KMS-11 (cell line): ENCODE results near the gene CD83.

Source experiments
- H2AFZ ChIP-seq: fragments of 200-600 bp; sonication (generic); 2 replicates; pipeline ENCODE4 v1.6.1; 2016; ENCODE audit warnings: antibody characterized with exemption, mixed run types, low read depth
- H3K27ac ChIP-seq: fragments of 200-600 bp; sonication (generic); 2 replicates; pipeline ENCODE4 v1.6.1; 2016; ENCODE audit warnings: mild to moderate bottlenecking, mixed run types
- H3K27me3 ChIP-seq: fragments of 200-600 bp; sonication (generic); 2 replicates; pipeline ENCODE4 v1.6.1; 2017; ENCODE audit warnings: mild to moderate bottlenecking, low read depth, mixed run types, moderate library complexity; ENCODE audit not compliant: insufficient read depth
- H3K36me3 ChIP-seq: fragments of 200-600 bp; sonication (generic); 2 replicates; pipeline ENCODE4 v1.6.1; 2017; ENCODE audit warnings: mild to moderate bottlenecking, mixed run types; ENCODE audit not compliant: insufficient read depth
- H3K4me1 ChIP-seq: fragments of 200-600 bp; sonication (generic); 2 replicates; pipeline ENCODE4 v1.6.1; 2016; ENCODE audit warnings: mild to moderate bottlenecking, low read depth, mixed run types; ENCODE audit not compliant: poor library complexity, severe bottlenecking
- H3K4me2 ChIP-seq: fragments of 200-600 bp; sonication (generic); 2 replicates; pipeline ENCODE4 v1.7.0; 2016; ENCODE audit warnings: mild to moderate bottlenecking, mixed run types
- H3K4me3 ChIP-seq: fragments of 200-600 bp; sonication (generic); IDR thresholded peaks from 2 replicates; pipeline ENCODE4 v1.6.1; 2017; ENCODE audit warnings: low read depth, low read length, mixed read lengths; ENCODE audit not compliant: insufficient read depth
- H3K79me2 ChIP-seq: fragments of 200-600 bp; sonication (generic); 2 replicates; pipeline ENCODE4 v1.6.1; 2016; ENCODE audit warnings: low read depth, mixed run types; ENCODE audit not compliant: insufficient read depth
- H3K9ac ChIP-seq: fragments of 200-600 bp; sonication (generic); 2 replicates; pipeline ENCODE4 v1.6.1; 2016; ENCODE audit warnings: mild to moderate bottlenecking, mixed run types
- H4K20me1 ChIP-seq: fragments of 200-600 bp; sonication (generic); 2 replicates; pipeline ENCODE4 v1.6.1; 2016; ENCODE audit warnings: mild to moderate bottlenecking, mixed run types; ENCODE audit not compliant: insufficient read depth
- TF ChIP-seq, protein P1 (sequence below): fragments of 200-600 bp; sonication (generic); conservative IDR thresholded peaks from 2 replicates; pipeline ENCODE4 v1.6.1; 2017; ENCODE audit warnings: low read depth, mild to moderate bottlenecking, antibody characterized with exemption, low read length, moderate library complexity, mixed read lengths

Gene CD83

DNA sequence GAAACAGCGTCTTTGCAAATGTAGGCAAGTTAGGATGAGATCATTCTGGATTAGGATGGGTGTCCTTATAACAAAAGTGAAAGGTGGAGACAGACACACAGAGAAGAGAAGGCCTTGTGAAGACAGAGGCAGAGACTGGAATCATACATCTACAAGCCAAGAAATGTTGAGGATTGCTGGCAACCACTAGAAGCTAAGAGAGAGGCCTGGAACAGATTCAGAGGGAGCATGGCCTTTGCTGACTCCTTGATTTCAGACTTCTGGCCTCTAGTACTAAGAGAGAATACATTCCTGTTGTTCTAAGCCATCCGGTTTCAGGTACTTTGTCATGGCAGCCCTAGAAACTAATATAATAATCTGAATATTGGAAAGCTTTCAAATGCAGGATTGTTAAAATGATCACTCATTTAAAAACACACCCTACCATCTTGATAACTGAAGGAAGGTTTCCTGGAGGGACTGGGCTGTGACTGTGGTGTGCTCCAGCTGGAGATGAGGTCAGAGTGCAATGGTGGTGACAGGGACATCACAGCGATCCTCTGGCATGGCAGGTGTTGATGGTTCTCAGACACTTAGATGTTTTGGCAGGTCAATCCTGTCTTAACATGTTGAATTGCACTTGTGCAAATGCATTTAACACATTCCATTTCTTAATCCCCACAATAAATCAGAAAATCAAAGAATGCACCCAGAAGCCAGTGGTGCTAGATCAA is 25.1 kb downstream of the CD83 start:
- no peaks in the 10 kb centered on the region for H3K36me3 ChIP-seq
- H3K27me3 ChIP-seq: no peaks in the 10 kb centered on the region
- H3K4me3 ChIP-seq: no peak overlapping the region
- TF ChIP-seq, protein P1, sequence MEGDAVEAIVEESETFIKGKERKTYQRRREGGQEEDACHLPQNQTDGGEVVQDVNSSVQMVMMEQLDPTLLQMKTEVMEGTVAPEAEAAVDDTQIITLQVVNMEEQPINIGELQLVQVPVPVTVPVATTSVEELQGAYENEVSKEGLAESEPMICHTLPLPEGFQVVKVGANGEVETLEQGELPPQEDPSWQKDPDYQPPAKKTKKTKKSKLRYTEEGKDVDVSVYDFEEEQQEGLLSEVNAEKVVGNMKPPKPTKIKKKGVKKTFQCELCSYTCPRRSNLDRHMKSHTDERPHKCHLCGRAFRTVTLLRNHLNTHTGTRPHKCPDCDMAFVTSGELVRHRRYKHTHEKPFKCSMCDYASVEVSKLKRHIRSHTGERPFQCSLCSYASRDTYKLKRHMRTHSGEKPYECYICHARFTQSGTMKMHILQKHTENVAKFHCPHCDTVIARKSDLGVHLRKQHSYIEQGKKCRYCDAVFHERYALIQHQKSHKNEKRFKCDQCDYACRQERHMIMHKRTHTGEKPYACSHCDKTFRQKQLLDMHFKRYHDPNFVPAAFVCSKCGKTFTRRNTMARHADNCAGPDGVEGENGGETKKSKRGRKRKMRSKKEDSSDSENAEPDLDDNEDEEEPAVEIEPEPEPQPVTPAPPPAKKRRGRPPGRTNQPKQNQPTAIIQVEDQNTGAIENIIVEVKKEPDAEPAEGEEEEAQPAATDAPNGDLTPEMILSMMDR: no peak
- H2AFZ ChIP-seq: no peak overlapping the region
- no peak overlapping the region for H3K4me2 ChIP-seq
- no peaks in the 10 kb centered on the region for H3K4me1 ChIP-seq
- H3K27ac ChIP-seq: no peak overlapping the region
- no peak overlapping the region for H3K9ac ChIP-seq
- H3K79me2 ChIP-seq: no peaks in the 10 kb centered on the region
- H4K20me1 ChIP-seq: no peaks in the 10 kb centered on the region

DNA sequence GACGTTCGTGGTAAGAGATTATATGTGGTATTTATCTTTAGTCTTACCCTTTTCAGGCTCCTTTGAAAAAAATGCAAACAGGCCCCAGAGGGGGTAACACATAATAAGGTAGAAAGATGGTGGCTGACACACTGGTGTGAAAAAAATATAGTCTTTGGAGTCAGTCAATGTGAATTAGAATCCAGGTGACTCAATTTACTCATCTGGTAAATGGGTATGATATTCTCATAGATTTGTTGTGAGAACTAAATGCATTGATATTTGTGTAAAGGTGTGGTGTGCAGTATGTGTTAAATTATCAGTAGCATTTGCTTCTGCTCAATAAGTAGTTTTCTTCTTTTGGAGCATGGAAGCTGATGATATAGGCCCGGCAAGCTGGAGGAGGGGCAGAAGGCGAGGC is 25.7 kb downstream of the CD83 start:
- Histone ChIP-seq H2AFZ (no peak overlapping the region), H3K4me2 (no peak overlapping the region), H3K36me3 (no peaks in the 10 kb centered on the region)

DNA sequence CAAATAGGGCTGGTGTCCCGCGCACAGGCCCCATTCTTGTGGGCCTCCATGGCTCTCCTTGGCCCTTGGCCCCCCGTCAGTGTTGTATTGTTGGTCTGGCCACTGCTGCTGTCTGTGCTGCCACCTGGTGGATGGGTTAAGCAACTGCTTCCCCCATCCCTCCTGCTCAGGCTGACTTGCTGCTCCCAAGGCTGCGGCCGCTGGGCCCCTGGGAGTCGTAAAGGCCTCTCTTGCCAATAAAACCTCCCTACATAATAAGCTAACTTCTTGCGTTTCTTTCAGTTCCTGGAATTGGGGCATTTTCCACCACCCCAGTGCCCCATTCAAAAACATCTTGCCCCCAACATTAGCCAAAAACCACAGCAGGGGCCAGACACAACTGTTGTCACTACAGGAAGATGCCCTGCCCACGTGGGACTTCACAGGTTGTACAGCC is 27.1 kb downstream of the CD83 start:
- H2AFZ ChIP-seq: no peak overlapping the region
- H3K4me1 ChIP-seq: no peaks in the 10 kb centered on the region
- no peak overlapping the region for H3K27ac ChIP-seq
- H4K20me1 ChIP-seq: no peaks in the 10 kb centered on the region
- TF ChIP-seq, protein P1: peak; percentile 91
- no peak overlapping the region for H3K4me3 ChIP-seq
- H3K9ac ChIP-seq: no peak overlapping the region
- H3K4me2 ChIP-seq: no peak overlapping the region
- H3K27me3 ChIP-seq: no peaks in the 10 kb centered on the region
- H3K36me3 ChIP-seq: no peaks in the 10 kb centered on the region
- no peaks in the 10 kb centered on the region for H3K79me2 ChIP-seq

More for the DNA sequence above, 25.7 kb downstream of the CD83 start:
- no peaks in the 10 kb centered on the region for H4K20me1 ChIP-seq
- H3K79me2 ChIP-seq: no peaks in the 10 kb centered on the region
- no peak overlapping the region for H3K9ac ChIP-seq
- no peaks in the 10 kb centered on the region for H3K27me3 ChIP-seq
- H3K4me3 ChIP-seq: no peak overlapping the region
- no peaks in the 10 kb centered on the region for H3K4me1 ChIP-seq
- TF ChIP-seq, protein P1: no peak
- no peak overlapping the region for H3K27ac ChIP-seq

DNA sequence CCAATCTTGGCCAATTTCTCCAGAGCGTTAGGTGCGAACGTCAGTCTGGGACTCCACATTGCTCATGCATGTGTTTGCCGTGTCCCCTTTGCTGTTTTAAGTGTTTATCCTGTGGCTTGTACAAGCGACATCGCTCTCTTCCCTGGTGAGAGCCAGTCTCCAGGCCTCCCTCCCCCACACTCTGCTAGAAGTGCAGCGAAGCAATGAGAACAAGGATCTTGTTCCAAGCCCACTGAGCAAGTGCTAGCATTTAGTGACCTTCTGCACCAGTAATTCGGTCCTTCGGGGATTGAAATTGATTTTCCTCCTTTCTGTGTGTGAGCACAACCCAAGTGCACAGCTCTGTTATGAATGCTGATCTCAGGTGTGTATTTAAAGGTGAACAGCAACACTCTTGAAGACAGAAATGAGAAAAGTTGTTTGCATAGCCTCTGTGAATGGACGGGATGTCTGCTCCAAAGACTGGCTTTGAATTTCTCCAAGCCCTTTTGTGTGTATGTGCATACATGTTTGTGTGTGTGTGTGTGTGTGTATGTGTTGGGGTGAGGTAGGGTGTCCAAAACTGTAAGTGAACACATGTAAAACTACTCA is 29.0 kb downstream of the CD83 start:
- TF ChIP-seq, protein P1: no peak
- Histone ChIP-seq H3K4me3 (no peak overlapping the region), H2AFZ (no peak overlapping the region), H4K20me1 (no peaks in the 10 kb centered on the region), H3K27me3 (no peaks in the 10 kb centered on the region), H3K27ac (no peak overlapping the region), H3K36me3 (no peaks in the 10 kb centered on the region), H3K9ac (no peak overlapping the region), H3K79me2 (no peaks in the 10 kb centered on the region), H3K4me1 (no peaks in the 10 kb centered on the region), H3K4me2 (no peak overlapping the region)
